Measurements from ENCODE around the gene QRSL1. TPM values are rescaled to one million over a fixed set of nuclear protein-coding genes. Genes with fewer than 3 reads are reported as not detected.
"Not testable (repeated sequence)": the region's sequence is repeated elsewhere in the genome, so short reads cannot be mapped to it uniquely, and the experiment has no call there.

Gene QRSL1
- total RNA-seq, 2 donors from 2014 or later: 6.5 to 8.6 TPM

- intact Hi-C loops (cut with DNase I): no loop called here
- no peak for DNase-seq (ENCODE audit: low spot score)
Observed at GRCh38 chr6:106620931-106621672, 8.3 kb upstream of the QRSL1 start.

- intact Hi-C loops (cut with DNase I): no loop called here
- no peak for DNase-seq (ENCODE audit: low spot score)
Observed at GRCh38 chr6:106622412-106622811, 7.0 kb upstream of the QRSL1 start.

- DNase-seq (ENCODE audit: low spot score): no peak
- intact Hi-C loops (cut with DNase I): no loop called here
Observed at GRCh38 chr6:106623039-106623438, 6.3 kb upstream of the QRSL1 start.

- intact Hi-C loops (cut with DNase I): loop anchor here in 1 of 2 donors (1.0 kb wide), 1 partner anchor 18 kb away; no protein-coding TSS in a partner anchor
- DNase-seq (ENCODE audit: low spot score): no peak
Observed at GRCh38 chr6:106626485-106626884, 2.9 kb upstream of the QRSL1 start.

GRCh38 chr6:106627760-106628159 is 1.6 kb upstream of the QRSL1 start:
- DNase-seq (ENCODE audit: low spot score); intact Hi-C loops (cut with DNase I): not testable (repeated sequence)

- intact Hi-C loops (cut with DNase I): no loop called here
- no peak for DNase-seq (ENCODE audit: low spot score)
Observed at GRCh38 chr6:106628658-106629102, 698 bp upstream of the QRSL1 start.

DNA sequence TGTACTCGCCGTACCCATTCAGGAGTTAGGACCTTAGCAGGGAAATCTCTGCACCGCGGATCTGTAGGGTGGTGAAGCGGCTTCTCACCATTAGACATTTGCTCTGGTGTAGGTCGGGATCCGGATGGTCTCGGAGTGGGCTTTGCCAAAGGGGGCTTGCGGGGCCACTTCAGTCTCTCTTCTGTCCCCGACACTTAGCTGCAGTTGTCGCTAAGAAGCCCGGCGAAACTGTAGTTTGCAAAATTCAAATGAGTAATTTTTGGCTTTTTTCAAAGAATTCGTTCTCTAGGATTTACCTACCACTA is 433 bp downstream of the QRSL1 start:
- intact Hi-C loops (cut with DNase I): no loop called here
- DNase-seq (ENCODE audit: low spot score): no peak

- intact Hi-C loops (cut with DNase I): no loop called here
- DNase-seq (ENCODE audit: low spot score): no peak
Observed at GRCh38 chr6:106630366-106630765, 988 bp downstream of the QRSL1 start.

- no peak for DNase-seq (ENCODE audit: low spot score)
- intact Hi-C loops (cut with DNase I): no loop called here
Observed at GRCh38 chr6:106631346-106631745, 2.0 kb downstream of the QRSL1 start.

GRCh38 chr6:106634565-106634964 is 5.2 kb downstream of the QRSL1 start:
- intact Hi-C loops (cut with DNase I): no loop called here
- no peak for DNase-seq (ENCODE audit: low spot score)

DNA sequence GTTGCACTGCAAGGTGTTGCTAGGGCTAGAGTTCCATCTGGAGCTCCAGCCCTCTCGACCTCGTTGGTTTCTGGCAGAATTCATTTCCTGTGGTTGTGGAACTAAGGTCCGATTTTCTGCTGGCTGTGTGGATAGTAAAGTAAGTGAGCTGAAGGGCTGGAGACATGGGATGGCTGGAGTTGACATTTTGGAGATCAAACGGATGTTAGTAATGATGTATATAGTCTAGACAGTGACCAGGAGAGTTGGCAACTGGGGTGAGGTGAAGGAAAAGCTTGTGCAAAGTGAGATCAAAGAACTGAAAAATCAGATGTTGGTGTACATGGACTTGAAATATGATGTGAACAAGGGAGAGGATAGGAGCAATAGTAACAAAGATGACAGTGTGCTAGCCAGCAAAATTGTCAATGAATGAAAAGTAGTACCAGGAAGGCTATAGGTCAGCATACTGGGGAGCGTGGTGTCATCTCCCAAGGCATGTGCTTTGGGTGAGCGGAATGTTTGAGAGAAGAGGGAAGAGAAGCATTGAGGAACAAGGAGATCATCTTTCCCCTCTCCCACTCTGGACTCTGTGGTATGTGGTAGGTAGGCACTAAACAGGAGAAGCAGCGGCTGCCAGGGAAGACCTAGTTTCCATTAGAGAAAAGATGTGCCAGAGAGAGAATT is 7.8 kb downstream of the QRSL1 start:
- intact Hi-C loops (cut with DNase I): no loop called here
- no peak for DNase-seq (ENCODE audit: low spot score)

GRCh38 chr6:106637717-106638341 is 8.5 kb downstream of the QRSL1 start:
- intact Hi-C loops (cut with DNase I): no loop called here
- DNase-seq (ENCODE audit: low spot score): no peak

- intact Hi-C loops (cut with DNase I): no loop called here
- no peak for DNase-seq (ENCODE audit: low spot score)
Observed at GRCh38 chr6:106639812-106640211, 10.4 kb downstream of the QRSL1 start.

- intact Hi-C loops (cut with DNase I): no loop called here
- no peak for DNase-seq (ENCODE audit: low spot score)
Observed at GRCh38 chr6:106642476-106642875, 13.1 kb downstream of the QRSL1 start.

DNA sequence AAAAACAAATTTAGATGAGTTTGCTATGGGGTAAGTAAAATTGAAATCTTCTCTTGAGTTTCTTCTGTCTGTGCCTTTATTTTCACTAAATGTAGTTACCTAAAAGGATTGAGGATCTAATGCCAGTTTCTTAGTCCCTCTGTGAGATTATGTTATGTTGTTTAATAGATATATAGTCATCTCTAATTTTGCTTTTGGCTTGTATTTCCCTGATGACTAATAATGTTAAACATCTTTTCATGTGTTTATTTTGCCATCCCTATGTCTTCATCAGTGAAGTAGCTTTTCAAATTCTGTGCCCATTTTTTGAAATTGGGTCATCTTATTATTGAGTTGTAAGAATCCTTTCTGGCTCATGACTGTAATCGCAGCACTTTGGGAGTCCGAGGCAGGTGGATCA is 13.7 kb downstream of the QRSL1 start:
- intact Hi-C loops (cut with DNase I): no loop called here

GRCh38 chr6:106648651-106649308 is 19.4 kb downstream of the QRSL1 start:
- DNase-seq (ENCODE audit: low spot score): no peak

More for the DNA sequence above, 13.7 kb downstream of the QRSL1 start:
- DNase-seq (ENCODE audit: low spot score): no peak

GRCh38 chr6:106658469-106658868 is 29.1 kb downstream of the QRSL1 start:
- DNase-seq (ENCODE audit: low spot score): no peak
- intact Hi-C loops (cut with DNase I): no loop called here

More at GRCh38 chr6:106648651-106649308, 19.4 kb downstream of the QRSL1 start:
- intact Hi-C loops (cut with DNase I): no loop called here

DNA sequence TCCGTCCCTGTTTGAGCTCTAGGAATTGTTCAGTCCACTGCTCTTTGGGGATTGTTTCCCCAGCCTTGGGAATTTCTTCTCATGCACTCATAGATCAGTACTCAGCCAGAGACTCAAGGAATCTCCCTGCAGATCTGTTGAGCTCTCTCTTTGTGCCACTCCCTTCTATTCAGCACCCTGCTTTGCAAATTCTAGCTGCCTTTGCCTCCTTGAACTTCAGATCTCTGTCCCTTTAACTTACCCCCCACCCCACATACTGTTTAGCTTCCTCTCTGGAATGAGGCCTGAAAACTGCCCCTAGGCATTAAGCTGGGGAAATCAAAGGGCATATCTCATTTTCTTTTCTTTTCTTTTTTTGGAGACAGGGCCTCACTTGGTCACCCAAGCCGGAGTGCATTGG is 30.5 kb downstream of the QRSL1 start:
- DNase-seq (ENCODE audit: low spot score): no peak
- intact Hi-C loops (cut with DNase I): no loop called here

- DNase-seq (ENCODE audit: low spot score): no peak
- intact Hi-C loops (cut with DNase I): no loop called here
Observed at GRCh38 chr6:106662458-106662857, 33.1 kb downstream of the QRSL1 start.

Data from posterior vena cava (tissue), 2 donors.